ENCODE measurements around the gene XRCC5. TPM values are rescaled to one million over a fixed set of nuclear protein-coding genes. Genes with fewer than 3 reads are reported as not detected.

Gene XRCC5
- polyA plus RNA-seq, 1 donor (not counting 4 experiments of a cell fraction or from before 2014, with no cell fraction given) = 521 TPM

DNA sequence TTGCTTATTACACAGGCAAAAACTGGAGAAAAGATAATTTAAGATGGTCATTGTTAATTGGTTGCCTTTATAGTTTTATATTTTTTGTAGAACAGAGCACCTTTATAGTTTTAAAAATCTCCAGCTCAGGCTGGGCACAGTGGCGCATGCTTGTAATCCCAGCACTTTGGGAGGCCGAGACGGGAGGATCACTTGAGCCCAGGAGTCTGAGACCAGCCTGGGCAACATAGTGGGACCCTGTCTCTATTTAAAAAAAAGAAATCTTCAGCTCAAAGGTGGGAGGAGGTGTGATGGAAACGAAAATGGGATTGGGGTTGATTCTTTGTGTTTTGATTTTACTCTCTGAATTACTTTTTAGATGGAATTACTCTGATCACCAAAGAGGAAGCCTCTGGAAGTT, 85.4 kb downstream of the XRCC5 start:
- Histone ChIP-seq H3K4me2 (ENCODE audit: control insufficient read depth, extremely low read depth, insufficient read depth, low read depth, low read length) (no peak overlapping the region), H3K27ac (ENCODE audit: control insufficient read depth, insufficient read depth, low read length) (peak overlapping the region; percentile 53), H3K27me3 (ENCODE audit: control insufficient read depth, extremely low read depth, insufficient read depth, low read length) (no peaks in the 10 kb centered on the region), H3K4me3 (ENCODE audit: control insufficient read depth in 2 of 3, extremely low read depth in 1 of 3, insufficient read depth in 2 of 3, low read depth in 1 of 3, low read length in 3 of 3) (no peak overlapping the region), H3K36me3 (ENCODE audit: control insufficient read depth in 2 of 2, extremely low read depth in 1 of 2, insufficient read depth in 2 of 2, low read length in 2 of 2) (peaks cover 9 to 18% of the 10 kb centered on the region in 2 experiments), H4K20me1 (ENCODE audit: control insufficient read depth, extremely low read depth, insufficient read depth, low read length) (no peaks in the 10 kb centered on the region), H3K9me3 (ENCODE audit: control insufficient read depth, low read depth, low read length) (no peaks in the 10 kb centered on the region), H2AFZ (ENCODE audit: control insufficient read depth, low read length) (no peak overlapping the region), H3K4me1 (ENCODE audit: control insufficient read depth, extremely low read depth, insufficient read depth, low read length) (peaks cover 10% of the 10 kb centered on the region), H3K79me2 (ENCODE audit: control insufficient read depth, insufficient read depth, low read length) (peaks cover 9% of the 10 kb centered on the region), H3K9me1 (ENCODE audit: control insufficient read depth, extremely low read depth, insufficient read depth, low read length) (peaks cover 3% of the 10 kb centered on the region), H3K9ac (ENCODE audit: control insufficient read depth, extremely low read depth, insufficient read depth, low read length) (no peak overlapping the region)
- DNase-seq (ENCODE audit: low read depth, low spot score) = no peak
- no peak for FAIRE-seq
- TF ChIP-seq EZH2 (IDR thresholded peaks at IDR 0.05; ENCODE audit: low read length) (no peak), CTCF (optimal IDR thresholded peaks at IDR 0.05 in 1 of 3, IDR thresholded peaks at IDR 0.05 in 1 of 3, conservative IDR thresholded peaks at IDR 0.05 in 1 of 3; ENCODE audit: extremely low read depth in 1 of 3, insufficient read depth in 2 of 3, low read length in 3 of 3) (no peak)
- dilution Hi-C loops (cut with MboI; ENCODE audit: extremely low pct_ligation_motif_present, low sequenced_read_pairs) = no loop called here

- H3K4me1 ChIP-seq (ENCODE audit: control insufficient read depth, extremely low read depth, insufficient read depth, low read length) = peaks cover 10% of the 10 kb centered on the region
- H3K27me3 ChIP-seq (ENCODE audit: control insufficient read depth, extremely low read depth, insufficient read depth, low read length) = no peaks in the 10 kb centered on the region
- H2AFZ ChIP-seq (ENCODE audit: control insufficient read depth, low read length) = no peak overlapping the region
- H3K9ac ChIP-seq (ENCODE audit: control insufficient read depth, extremely low read depth, insufficient read depth, low read length) = peak overlapping the region; percentile 12
- H4K20me1 ChIP-seq (ENCODE audit: control insufficient read depth, extremely low read depth, insufficient read depth, low read length) = no peaks in the 10 kb centered on the region
- peak overlapping the region; percentile 35 for H3K4me2 ChIP-seq (ENCODE audit: control insufficient read depth, extremely low read depth, insufficient read depth, low read depth, low read length)
- TF ChIP-seq EZH2 (IDR thresholded peaks at IDR 0.05; ENCODE audit: low read length) (no peak), CTCF (optimal IDR thresholded peaks at IDR 0.05 in 1 of 3, IDR thresholded peaks at IDR 0.05 in 1 of 3, conservative IDR thresholded peaks at IDR 0.05 in 1 of 3; ENCODE audit: extremely low read depth in 1 of 3, insufficient read depth in 2 of 3, low read length in 3 of 3) (no peak)
- no peak overlapping the region for H3K4me3 ChIP-seq (ENCODE audit: control insufficient read depth in 2 of 3, extremely low read depth in 1 of 3, insufficient read depth in 2 of 3, low read depth in 1 of 3, low read length in 3 of 3)
- H3K9me1 ChIP-seq (ENCODE audit: control insufficient read depth, extremely low read depth, insufficient read depth, low read length) = peaks cover 3% of the 10 kb centered on the region
- H3K27ac ChIP-seq (ENCODE audit: control insufficient read depth, insufficient read depth, low read length) = peak overlapping the region; percentile 53
- DNase-seq (ENCODE audit: low read depth, low spot score) (peak; percentile 33), FAIRE-seq (peak; percentile 92)
- H3K9me3 ChIP-seq (ENCODE audit: control insufficient read depth, low read depth, low read length) = no peaks in the 10 kb centered on the region
- dilution Hi-C loops (cut with MboI; ENCODE audit: extremely low pct_ligation_motif_present, low sequenced_read_pairs) = no loop called here
- peaks cover 14 to 22% of the 10 kb centered on the region in 2 experiments for H3K36me3 ChIP-seq (ENCODE audit: control insufficient read depth in 2 of 2, extremely low read depth in 1 of 2, insufficient read depth in 2 of 2, low read length in 2 of 2)
- peaks cover 3% of the 10 kb centered on the region for H3K79me2 ChIP-seq (ENCODE audit: control insufficient read depth, insufficient read depth, low read length)
These were observed 86.4 kb downstream of the XRCC5 start for GRCh38 chr2:216195565-216196029.
